ENCODE data around the gene GRK7.

DNA sequence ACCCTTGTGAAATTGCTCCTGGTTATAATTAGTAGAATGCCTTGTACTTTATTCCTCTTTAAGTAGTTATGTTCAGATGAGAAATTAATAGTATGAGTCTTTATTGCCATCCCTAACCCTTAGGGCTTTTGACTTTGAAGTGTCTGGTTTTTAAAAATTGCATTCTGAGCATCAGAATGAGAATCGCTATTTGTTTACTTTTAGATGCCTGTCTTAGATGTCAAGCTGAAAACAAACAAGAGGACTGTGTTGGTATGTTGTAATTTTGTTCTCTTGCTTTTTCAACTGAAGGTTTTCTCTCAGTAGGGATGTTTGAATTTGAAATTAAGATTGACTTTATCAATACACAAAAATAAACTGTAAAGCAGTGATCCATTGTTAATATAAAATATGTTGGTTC, 19.9 kb upstream of the GRK7 start:
- TF ChIP-seq TAF1 (IDR thresholded peaks at IDR 0.05; ENCODE audit: low read depth, low read length) (no peak), POLR2A (IDR thresholded peaks at IDR 0.05; ENCODE audit: low read depth, low read length) (no peak), SPI1 (IDR thresholded peaks at IDR 0.05; ENCODE audit: low read depth, low read length) (no peak)
